ENCODE measurements around the gene NDUFAB1. TPM values are rescaled to one million over a fixed set of nuclear protein-coding genes. Genes with fewer than 3 reads are reported as not detected.
"Not testable (repeated sequence)": the region's sequence is repeated elsewhere in the genome, so short reads cannot be mapped to it uniquely, and the experiment has no call there.

Gene NDUFAB1
- total RNA-seq, 2 donors from 2014 or later, result 27.0 to 30.8 TPM

- Mint-ChIP-seq H3K27ac (no peak overlapping the region), H3K27me3 (no peaks in the 10 kb centered on the region), H3K4me1 (peaks cover 3% of the 10 kb centered on the region), H3K4me3 (no peak overlapping the region), H3K36me3 (ENCODE audit: low read depth) (no peaks in the 10 kb centered on the region)
- ATAC-seq (no peak), DNase-seq (no peak)
- no peaks in the 10 kb centered on the region for H3K9me3 ChIP-seq (ENCODE audit: control insufficient read depth, low read length, poor library complexity, severe bottlenecking)
Observed at GRCh38 chr16:23608194-23608593, 12.1 kb upstream of the NDUFAB1 start.

GRCh38 chr16:23607726-23608125 is 11.6 kb upstream of the NDUFAB1 start:
- Mint-ChIP-seq H3K27me3 (no peaks in the 10 kb centered on the region), H3K4me3 (no peak overlapping the region), H3K36me3 (ENCODE audit: low read depth) (no peaks in the 10 kb centered on the region), H3K27ac (no peak overlapping the region), H3K4me1 (peaks cover 3% of the 10 kb centered on the region)
- DNase-seq, result no peak
- no peak for ATAC-seq
- no peaks in the 10 kb centered on the region for H3K9me3 ChIP-seq (ENCODE audit: control insufficient read depth, low read length, poor library complexity, severe bottlenecking)

GRCh38 chr16:23597003-23597756 is 1.1 kb upstream of the NDUFAB1 start:
- ATAC-seq, result no peak
- Mint-ChIP-seq H3K4me3 (peak overlapping the region; percentile 39), H3K27me3 (no peaks in the 10 kb centered on the region), H3K27ac (no peak overlapping the region), H3K4me1 (peaks cover 13% of the 10 kb centered on the region), H3K36me3 (ENCODE audit: low read depth) (no peaks in the 10 kb centered on the region)
- DNase-seq, result no peak
- H3K9me3 ChIP-seq (ENCODE audit: control insufficient read depth, low read length, poor library complexity, severe bottlenecking), result no peaks in the 10 kb centered on the region

DNA sequence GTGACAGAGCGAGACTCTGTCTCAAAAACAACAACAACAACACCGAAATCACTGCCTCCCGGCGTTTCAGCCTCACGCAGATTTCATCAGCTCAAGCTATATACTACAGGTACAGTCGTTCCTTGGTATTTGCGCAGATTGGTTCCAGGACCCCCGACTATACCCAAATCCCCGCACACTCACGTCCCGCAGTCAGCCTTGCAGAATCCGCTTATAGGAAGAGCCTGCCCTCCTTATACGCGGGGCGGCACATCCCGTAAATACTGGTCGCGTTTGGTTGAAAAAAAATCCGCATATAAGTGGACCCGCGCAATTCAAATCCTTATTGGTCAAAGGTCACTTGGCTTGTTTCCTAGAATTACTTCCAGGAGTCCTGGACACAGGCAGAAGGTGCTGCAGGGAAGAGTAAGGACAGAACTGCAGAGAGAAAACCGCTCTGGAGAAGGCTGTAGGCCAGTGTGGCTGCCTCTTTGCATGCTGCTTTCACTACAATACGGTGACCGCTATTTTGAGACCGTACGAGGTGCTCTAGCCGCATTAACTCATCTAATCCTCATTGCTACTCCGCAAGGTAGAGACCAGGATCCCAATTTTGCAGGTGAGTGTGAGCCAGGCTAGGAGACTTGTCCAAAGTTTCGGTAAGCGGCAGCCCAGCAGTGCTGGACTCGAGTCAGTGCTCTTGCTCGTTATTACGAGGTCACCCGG is 718 bp downstream of the NDUFAB1 start:
- no peak for DNase-seq
- Mint-ChIP-seq H3K36me3 (ENCODE audit: low read depth) (peaks cover 7% of the 10 kb centered on the region), H3K4me1 (peaks cover 20% of the 10 kb centered on the region), H3K27ac (peak overlapping the region; percentile 63), H3K27me3 (no peaks in the 10 kb centered on the region), H3K4me3 (peak overlapping the region; percentile 84)
- no peak for ATAC-seq
- H3K9me3 ChIP-seq (ENCODE audit: control insufficient read depth, low read length, poor library complexity, severe bottlenecking), result no peaks in the 10 kb centered on the region

DNA sequence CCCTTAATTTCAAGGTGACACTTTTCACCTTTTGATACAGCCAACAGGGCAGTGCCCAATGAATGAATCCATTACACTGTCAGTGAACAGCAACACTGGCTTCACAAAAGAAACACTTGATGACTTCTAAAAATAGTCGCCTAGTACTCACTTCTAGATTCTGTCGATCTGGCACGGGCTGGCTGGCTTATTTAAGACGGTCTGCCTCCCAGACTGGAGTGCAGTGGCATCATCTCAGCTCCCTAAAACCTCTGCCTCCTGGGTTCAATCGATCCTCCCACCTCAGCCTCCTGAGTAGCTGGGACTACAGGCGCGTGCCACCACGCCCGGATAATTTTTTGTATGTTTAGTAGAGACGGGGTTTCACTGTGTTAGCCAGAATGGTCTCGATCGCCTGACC is 1.9 kb downstream of the NDUFAB1 start:
- Mint-ChIP-seq H3K36me3 (ENCODE audit: low read depth) (peaks cover 10% of the 10 kb centered on the region), H3K27me3 (no peaks in the 10 kb centered on the region), H3K4me1 (peaks cover 20% of the 10 kb centered on the region), H3K27ac (peak overlapping the region; percentile 63), H3K4me3 (no peak overlapping the region)
- no peaks in the 10 kb centered on the region for H3K9me3 ChIP-seq (ENCODE audit: control insufficient read depth, low read length, poor library complexity, severe bottlenecking)
- ATAC-seq, result no peak
- no peak for DNase-seq

- no peak overlapping the region for H3K27ac Mint-ChIP-seq
- no peak for ATAC-seq
- no peak for DNase-seq
- H3K4me3 Mint-ChIP-seq, result no peak overlapping the region
- H3K4me1 Mint-ChIP-seq, result peaks cover 18% of the 10 kb centered on the region
- no peaks in the 10 kb centered on the region for H3K9me3 ChIP-seq (ENCODE audit: control insufficient read depth, low read length, poor library complexity, severe bottlenecking)
- H3K27me3 Mint-ChIP-seq, result no peaks in the 10 kb centered on the region
- H3K36me3 Mint-ChIP-seq (ENCODE audit: low read depth), result peaks cover 10% of the 10 kb centered on the region
Observed at GRCh38 chr16:23590181-23590580, 5.9 kb downstream of the NDUFAB1 start.

DNA sequence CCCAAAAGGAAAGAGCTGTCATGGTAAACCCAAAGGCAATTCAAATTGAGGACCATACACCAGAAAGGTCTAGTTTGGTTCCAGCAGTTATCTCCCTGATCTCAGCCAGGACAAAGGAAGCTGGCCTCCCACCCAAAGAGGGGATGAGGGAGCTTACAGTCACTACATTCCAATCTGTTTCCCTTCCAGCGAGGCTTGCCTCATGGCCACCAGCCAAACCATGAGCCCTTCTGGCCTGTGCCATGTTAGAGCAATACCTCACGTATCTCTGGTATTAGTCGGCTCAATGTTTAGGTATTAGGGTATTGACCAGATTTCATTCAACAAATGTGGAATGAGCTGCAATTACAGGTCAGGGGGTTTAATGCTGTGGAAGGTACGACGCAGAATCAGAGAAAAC is 8.4 kb downstream of the NDUFAB1 start:
- Mint-ChIP-seq H3K4me1 (peaks cover 17% of the 10 kb centered on the region), H3K27me3 (no peaks in the 10 kb centered on the region), H3K36me3 (ENCODE audit: low read depth) (peaks cover 13% of the 10 kb centered on the region), H3K4me3 (no peak overlapping the region), H3K27ac (no peak overlapping the region)
- ATAC-seq (no peak), DNase-seq (no peak)
- H3K9me3 ChIP-seq (ENCODE audit: control insufficient read depth, low read length, poor library complexity, severe bottlenecking), result no peaks in the 10 kb centered on the region

DNA sequence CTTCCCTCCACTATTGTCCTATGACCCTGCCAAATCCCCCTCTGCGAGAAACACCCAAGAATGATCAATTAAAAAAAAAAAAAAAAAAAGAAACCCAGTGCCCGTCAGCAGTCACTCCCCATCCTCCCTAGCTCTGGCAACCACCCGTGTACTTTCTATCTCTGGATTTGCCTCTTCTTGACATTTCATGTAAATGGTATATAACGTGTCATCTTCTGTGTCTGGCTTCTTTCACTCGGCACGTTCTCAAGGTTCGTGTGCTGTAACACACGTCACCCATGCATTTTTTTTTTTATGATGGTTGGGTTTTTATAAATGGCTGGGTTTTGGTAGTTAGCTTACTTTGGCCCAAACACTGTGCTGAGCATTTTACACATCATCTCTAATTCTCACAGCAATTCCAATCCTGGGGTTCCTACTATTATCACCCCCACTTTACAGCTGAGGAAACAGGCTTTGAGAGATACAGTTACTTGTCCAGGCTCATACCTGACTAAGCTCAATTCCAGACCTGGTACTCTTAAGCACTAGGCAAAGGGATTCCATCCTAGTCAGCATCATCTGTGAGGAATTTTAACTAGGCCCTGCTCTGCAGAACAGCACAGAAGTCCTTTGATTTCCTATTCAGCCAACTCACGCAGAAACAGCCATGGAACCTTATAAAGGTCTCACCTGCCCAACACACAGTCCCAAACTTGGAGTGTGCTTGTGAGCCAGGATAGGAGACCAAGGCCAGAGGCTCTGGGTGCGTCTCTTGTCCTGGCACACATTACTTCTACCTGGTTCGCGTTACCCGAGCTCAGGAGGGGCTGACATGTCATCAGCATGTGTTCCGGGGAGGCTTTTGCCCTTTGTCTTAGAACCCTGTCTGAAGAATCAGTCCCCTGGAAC is 11.7 kb downstream of the NDUFAB1 start:
- no peak overlapping the region for H3K27ac Mint-ChIP-seq
- no peak for DNase-seq
- no peak for ATAC-seq
- H3K9me3 ChIP-seq (ENCODE audit: control insufficient read depth, low read length, poor library complexity, severe bottlenecking), result no peaks in the 10 kb centered on the region
- peaks cover 8% of the 10 kb centered on the region for H3K4me1 Mint-ChIP-seq
- no peak overlapping the region for H3K4me3 Mint-ChIP-seq
- peaks cover 5% of the 10 kb centered on the region for H3K36me3 Mint-ChIP-seq (ENCODE audit: low read depth)
- no peaks in the 10 kb centered on the region for H3K27me3 Mint-ChIP-seq

GRCh38 chr16:23583271-23583670 is 12.8 kb downstream of the NDUFAB1 start:
- H3K9me3 ChIP-seq (ENCODE audit: control insufficient read depth, low read length, poor library complexity, severe bottlenecking); ATAC-seq; H3K27ac Mint-ChIP-seq; H3K36me3 Mint-ChIP-seq (ENCODE audit: low read depth); H3K4me3 Mint-ChIP-seq; DNase-seq; H3K27me3 Mint-ChIP-seq; H3K4me1 Mint-ChIP-seq: not testable (repeated sequence)

GRCh38 chr16:23581764-23582163 is 14.4 kb downstream of the NDUFAB1 start:
- no peak for DNase-seq
- Mint-ChIP-seq H3K4me1 (peaks cover 3% of the 10 kb centered on the region), H3K36me3 (ENCODE audit: low read depth) (peaks cover 3% of the 10 kb centered on the region), H3K27ac (no peak overlapping the region), H3K4me3 (no peak overlapping the region), H3K27me3 (no peaks in the 10 kb centered on the region)
- no peaks in the 10 kb centered on the region for H3K9me3 ChIP-seq (ENCODE audit: control insufficient read depth, low read length, poor library complexity, severe bottlenecking)
- no peak for ATAC-seq

DNA sequence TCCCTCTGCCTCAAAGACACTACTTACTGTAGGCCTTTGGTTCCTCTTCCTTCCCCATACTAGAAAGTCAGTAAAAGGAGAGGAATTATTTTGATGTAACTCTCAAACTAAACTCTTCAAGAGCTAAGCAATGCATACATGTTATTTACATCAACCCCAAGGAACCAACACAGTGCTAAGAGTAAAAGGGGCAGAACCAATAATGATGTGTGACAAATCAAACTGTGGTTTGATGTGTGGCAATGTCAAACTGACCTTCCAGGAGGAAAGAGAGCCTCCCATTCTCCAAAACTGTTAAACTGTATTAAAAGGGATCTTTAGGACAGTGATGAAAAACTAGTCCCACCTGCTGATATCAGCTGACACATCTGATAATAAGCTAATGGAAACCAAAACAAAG is 15.7 kb downstream of the NDUFAB1 start:
- no peak overlapping the region for H3K27ac Mint-ChIP-seq
- H3K4me3 Mint-ChIP-seq, result no peak overlapping the region
- no peaks in the 10 kb centered on the region for H3K27me3 Mint-ChIP-seq
- DNase-seq, result no peak
- no peaks in the 10 kb centered on the region for H3K9me3 ChIP-seq (ENCODE audit: control insufficient read depth, low read length, poor library complexity, severe bottlenecking)
- no peak for ATAC-seq
- H3K4me1 Mint-ChIP-seq, result peaks cover 5% of the 10 kb centered on the region
- H3K36me3 Mint-ChIP-seq (ENCODE audit: low read depth), result peaks cover 3% of the 10 kb centered on the region

DNA sequence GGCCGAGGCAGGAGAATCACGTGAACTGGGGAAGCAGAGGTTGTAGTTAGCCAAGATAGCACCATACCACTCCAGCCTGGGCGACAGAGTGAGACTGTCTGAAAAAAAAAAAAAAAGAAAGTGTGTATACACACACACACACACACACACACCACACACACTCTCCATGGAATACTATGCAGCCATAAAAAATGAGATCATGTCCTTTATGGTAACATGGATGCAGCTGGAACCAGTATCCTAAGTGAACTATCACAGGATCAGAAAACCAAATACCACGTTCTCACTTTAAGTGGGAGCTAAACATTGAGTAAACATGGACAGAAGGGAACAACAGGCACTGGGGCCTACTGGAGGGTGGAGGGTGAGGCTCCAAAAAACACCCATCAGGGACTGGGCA is 16.7 kb downstream of the NDUFAB1 start:
- peak overlapping the region; percentile 2 for H3K27ac Mint-ChIP-seq
- no peak for DNase-seq
- H3K4me1 Mint-ChIP-seq, result peaks cover 5% of the 10 kb centered on the region
- peaks cover 3% of the 10 kb centered on the region for H3K36me3 Mint-ChIP-seq (ENCODE audit: low read depth)
- H3K27me3 Mint-ChIP-seq, result no peaks in the 10 kb centered on the region
- ATAC-seq, result no peak
- no peaks in the 10 kb centered on the region for H3K9me3 ChIP-seq (ENCODE audit: control insufficient read depth, low read length, poor library complexity, severe bottlenecking)
- no peak overlapping the region for H3K4me3 Mint-ChIP-seq

- H3K9me3 ChIP-seq (ENCODE audit: control insufficient read depth, low read length, poor library complexity, severe bottlenecking), result no peaks in the 10 kb centered on the region
- Mint-ChIP-seq H3K4me3 (no peak overlapping the region), H3K4me1 (peaks cover 2% of the 10 kb centered on the region), H3K27me3 (no peaks in the 10 kb centered on the region), H3K27ac (no peak overlapping the region), H3K36me3 (ENCODE audit: low read depth) (no peaks in the 10 kb centered on the region)
- ATAC-seq, result no peak
- DNase-seq, result no peak
Observed at GRCh38 chr16:23578101-23578830, 17.9 kb downstream of the NDUFAB1 start.

Measured in T-helper 17 cell (primary cell).